ENCODE data around the gene MIDN.
"Not testable (repeated sequence)": the region's sequence is repeated elsewhere in the genome, so short reads cannot be mapped to it uniquely, and the experiment has no call there.

The MIDN gene

GRCh38 chr19:1233115-1233667, 15.2 kb upstream of the MIDN start:
- FAIRE-seq: no peak

GRCh38 chr19:1234051-1234954, 14.1 kb upstream of the MIDN start:
- no peak for FAIRE-seq

DNA sequence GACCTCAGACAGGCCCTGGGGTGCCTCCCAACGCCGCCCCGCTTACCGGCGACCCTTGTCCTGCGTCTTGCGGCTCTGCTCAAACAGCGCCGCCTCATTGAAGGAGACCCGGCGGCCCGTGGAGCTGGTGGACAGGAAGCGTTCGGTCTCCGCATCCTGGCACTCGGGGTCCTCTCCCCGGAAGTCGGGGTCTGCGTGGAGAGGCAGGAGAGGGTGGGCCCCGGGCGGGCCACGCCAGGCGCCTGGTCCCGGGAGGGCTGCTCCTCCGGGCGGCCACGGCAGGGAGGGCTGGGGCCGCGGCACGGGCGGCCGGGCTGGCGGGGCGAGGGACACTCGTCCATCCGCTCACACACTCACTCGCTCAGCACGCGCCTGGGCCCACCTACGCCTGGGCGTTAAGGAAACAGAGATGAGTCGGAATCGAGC, 13.4 kb upstream of the MIDN start:
- no peak for FAIRE-seq

DNA sequence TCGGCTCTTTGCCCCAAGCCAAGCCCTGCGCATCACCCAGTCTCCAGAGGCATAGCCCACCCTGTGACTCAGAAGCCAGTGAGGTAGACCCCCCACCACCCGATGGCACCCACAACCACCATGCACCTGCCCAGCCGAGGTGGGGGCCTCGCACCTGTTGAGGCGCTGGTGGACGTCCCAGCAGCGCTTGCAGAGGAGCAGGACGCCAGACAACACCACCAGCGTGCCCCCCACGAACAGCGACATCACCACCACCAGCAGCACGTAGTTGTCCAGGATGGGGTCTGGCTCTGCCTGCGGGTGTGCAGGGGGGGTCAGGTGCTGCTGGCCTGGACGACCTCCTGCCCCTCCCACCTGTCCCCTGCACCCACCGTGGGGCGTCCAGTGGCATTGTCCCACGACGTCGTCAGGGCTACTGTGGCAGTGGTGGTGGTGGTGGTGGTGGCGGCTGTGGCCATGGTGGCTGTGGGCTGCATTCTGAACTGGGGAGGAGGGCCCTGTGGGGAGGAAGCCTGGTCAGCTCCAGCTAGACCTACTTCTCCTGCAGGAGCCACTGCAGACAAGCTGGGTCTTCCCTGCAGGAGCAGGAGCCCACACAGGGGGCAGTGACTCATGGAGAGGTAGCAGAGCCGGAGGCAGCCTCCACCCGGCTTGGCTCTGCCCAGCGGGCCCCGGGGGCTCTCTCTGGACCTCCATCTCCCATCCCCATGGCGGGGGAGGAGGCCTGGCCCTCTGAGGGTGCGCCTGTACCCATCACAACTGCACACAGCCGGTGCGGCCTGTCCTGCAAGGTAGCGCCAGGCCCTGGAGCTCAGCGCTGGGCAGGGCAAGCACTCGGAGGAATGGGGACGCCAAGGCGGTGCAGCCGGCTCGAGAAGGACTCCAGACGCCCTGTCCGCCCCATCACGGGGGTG, 12.5 kb upstream of the MIDN start:
- no peak for FAIRE-seq

GRCh38 chr19:1236576-1236975, 11.8 kb upstream of the MIDN start:
- no peak for FAIRE-seq

GRCh38 chr19:1237027-1237659, 11.2 kb upstream of the MIDN start:
- no peak for FAIRE-seq

DNA sequence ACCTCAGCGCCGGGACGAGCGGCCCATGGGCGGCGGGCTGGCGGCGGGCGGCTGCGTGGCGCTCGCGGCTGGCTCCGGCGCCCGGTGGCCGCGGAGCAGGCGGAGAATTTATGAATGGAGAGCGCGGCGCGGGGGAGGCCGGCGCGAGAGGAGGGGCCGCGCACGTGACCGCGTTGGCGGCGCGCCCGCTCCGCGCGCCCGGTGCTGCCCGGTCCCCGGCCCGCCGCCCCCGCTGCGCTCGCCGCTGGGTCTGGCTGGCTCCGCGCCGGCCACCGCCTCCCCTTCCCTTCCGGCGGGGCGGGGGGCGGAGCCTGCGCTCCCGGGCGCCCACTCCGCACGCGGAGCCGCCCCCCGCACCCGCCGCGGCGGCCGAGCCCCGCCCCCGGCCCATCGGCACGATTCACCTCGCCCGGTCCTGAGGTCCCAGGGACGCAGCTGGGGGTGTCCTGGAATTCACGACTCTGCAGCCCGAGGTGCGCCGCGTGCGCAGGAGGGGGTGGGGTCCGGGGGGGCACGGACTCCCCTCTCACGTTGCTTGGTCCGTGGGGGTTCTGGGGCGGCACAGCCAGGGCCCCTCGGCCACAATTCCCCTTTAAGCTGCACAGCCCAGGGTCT, 10.5 kb upstream of the MIDN start, which contains the start of gene CBARP:
Gene CBARP (minus strand): TSS at position 252 of the 615 bp plus-strand sequence. CDS start 1,905 bp downstream, outside the sequence.
- FAIRE-seq: no peak

DNA sequence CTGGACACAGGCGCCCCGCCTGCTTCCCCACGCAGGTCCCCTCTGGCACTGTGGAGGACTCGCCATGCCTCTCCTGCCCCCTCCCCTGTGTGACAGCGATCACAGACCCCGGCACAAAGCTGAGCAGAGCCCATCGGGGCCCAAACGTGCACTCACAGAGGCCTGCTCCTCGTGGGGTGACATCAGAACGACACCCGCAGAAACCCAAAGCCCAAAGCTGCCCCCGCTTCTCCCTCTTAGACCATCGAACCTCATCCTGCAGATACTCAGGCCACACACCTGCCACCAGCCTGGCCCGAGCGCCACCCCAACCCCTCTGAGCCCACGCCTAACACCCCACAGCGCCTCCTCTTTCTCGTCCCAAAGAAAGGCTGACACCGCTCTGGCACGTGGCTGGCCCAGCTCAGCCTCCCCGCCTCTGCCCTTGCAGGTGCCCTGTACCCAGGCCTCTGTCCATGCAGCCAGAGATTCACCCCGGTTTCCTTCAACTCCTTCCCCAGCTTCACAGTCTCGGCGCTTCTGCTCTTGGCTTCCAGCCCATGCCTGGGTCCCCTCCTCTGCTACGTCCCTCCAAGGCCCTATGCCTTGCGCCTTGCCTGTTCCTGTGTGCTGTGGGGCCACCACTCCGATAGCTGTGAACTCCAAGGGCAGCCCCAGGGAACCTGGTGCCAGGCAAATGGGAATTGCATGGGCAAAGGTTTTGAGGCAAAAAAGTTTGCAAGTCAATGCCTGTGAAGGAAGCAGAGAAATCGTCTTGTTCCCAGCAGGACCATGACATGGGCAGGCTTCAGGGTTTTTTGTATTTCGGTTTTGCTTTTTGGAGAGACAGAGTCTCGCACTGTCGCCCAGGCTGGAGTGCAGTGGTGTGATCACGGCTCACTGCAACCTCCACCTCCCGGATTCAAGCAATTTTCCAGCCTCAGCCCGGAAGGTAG, 9.7 kb upstream of the MIDN start:
- FAIRE-seq: no peak

DNA sequence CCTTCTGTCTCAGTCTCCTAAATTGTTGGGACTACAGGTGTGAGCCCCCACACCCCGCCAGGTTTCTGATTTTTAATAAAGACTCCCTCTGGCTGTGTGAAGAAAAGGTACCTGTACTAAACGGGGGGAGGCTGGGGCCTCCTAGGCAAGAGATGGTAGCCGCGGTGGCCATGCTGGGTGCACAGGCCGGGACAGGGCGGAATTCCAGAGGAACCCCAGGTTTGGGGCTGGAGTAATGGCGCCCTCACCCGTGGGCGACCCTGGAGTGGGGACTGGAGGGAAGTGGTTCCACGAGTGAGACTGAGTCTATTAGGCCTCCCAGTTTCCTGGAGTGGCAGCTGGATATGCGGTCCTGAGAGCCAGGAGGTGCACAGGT, 9.0 kb upstream of the MIDN start:
- FAIRE-seq: no peak

DNA sequence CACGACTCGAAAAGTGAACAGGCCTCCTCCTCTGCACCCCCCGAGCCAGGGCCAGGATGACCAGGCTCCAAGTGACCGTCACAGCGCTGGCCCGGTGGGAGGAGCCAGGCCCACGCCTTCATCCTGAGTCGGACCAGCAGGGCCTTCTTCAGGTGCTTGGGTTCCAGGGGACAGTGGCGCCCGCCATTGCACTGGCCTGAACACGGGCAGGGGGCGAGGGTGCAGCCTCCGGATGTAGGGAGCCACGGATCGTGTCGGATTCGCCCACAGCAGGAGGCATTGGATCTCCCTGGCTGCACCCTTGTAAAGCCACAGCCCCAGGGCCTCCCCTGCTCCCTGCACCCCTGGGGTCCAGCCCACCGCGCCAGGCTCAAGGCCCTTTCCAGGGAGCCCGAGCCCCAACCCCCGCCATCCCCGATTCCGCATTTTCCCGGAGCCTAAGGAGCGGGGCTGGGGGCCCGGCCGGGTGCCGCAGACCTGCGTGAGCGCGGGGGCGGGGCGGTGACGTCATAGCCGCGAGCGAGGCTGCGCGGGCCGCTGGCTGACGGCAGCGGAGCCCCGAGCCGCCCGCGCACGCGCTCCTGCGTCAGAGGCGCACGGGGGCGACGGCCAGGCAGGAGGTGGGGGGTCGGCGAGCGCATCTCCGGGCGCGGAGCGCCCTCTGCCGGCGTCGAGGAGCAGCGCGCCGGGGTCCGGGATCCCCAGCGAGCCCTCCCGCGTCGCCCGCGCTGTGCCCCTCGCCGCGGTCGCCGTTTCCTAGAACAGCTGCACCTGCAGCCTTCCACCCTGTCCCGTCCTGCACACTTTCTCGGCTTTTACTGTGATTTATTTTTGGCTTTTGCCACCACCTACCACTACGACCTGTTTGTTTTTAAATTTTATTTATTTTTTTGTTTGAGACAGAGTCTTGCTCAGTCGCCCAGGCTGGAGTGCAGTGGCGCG, 8.3 kb upstream of the MIDN start:
- FAIRE-seq: no peak

DNA sequence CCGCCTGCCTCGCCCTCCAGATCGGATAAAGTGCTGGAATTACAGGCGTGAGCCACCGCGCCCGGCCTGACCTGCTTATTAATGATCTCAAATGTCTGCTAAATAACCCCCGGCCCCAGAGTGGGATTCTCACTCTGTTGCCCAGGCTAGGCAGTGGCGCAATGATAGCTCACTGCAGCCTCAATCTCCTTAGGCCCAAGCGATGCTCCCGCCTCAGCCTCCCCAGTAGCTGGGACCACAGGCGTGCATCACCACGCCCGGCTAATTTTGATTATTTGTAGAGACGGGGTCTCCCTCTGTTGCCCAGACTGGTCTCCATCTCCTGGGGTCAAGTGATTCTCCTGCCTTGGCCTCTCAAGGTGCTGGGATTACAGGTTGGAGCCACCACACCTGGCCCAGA, 7.5 kb upstream of the MIDN start:
- no peak for FAIRE-seq

- no peak for FAIRE-seq
These were observed 6.8 kb upstream of the MIDN start, which contains the start of gene ATP5F1D for GRCh38 chr19:1241417-1242095. Gene ATP5F1D (plus strand): TSS chr19:1241751. CDS start chr19:1241851, 100 bp downstream.

DNA sequence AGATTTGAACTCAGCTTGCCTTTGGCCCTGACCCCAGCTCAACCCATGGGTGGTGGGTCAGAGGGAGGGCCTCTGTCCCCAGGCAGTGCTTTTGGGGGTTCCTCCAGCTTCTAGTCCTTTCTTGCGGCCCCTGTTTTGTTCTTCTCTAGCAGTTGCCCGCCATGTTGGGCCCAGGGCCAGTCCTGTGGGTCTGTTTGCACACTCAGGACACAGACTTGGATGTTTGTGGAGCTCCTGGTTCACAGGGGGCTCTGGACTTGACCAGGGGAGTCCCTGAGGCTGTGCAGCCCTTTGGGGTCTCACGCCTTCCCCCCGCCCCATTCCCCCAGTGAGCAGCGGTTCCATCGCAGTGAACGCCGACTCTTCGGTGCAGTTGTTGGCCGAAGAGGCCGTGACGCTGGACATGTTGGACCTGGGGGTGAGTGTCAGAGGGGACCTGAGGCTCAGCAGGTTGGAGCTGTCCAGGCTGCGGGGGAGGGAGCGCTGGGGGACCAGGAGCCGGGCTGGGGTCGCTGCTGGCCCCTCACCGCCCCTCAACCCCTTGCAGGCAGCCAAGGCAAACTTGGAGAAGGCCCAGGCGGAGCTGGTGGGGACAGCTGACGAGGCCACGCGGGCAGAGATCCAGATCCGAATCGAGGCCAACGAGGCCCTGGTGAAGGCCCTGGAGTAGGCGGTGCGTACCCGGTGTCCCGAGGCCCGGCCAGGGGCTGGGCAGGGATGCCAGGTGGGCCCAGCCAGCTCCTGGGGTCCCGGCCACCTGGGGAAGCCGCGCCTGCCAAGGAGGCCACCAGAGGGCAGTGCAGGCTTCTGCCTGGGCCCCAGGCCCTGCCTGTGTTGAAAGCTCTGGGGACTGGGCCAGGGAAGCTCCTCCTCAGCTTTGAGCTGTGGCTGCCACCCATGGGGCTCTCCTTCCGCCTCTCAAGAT, 4.4 kb upstream of the MIDN start:
- no peak for FAIRE-seq

DNA sequence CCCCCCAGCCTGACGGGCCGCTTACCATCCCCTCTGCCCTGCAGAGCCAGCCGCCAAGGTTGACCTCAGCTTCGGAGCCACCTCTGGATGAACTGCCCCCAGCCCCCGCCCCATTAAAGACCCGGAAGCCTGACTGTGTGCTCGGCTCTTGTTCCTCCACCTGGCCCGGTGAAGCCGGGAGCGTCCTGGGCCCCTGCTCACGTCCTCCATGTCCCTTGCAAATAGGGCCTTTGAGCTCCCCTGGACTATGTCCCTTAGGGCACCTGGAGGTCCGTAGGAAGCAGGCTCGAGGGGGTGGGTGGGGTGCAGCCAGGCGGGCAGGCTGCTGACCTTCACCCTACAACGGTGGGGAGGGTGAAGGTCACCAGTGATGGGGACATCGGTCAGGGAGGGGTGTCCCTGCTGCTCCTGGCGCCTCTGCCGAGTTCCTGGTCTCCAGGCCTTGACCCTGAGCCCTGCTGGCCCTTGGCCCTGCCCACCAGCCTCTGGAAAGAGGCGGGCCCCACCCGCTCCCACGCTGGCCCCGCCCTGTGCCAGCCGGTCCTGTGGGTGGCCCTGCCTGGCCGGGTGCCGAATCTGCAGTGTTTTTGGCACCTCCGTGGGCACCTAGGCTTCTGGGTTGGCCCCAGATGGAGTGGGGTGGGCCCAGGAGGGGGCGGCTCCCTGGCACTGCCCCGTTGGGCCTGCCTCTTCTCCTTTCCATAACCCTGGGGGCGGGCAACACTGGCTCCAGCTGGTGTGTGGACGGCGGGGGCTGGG, 3.5 kb upstream of the MIDN start:
- FAIRE-seq: no peak

GRCh38 chr19:1245494-1246264, 2.7 kb upstream of the MIDN start:
- FAIRE-seq: no peak

DNA sequence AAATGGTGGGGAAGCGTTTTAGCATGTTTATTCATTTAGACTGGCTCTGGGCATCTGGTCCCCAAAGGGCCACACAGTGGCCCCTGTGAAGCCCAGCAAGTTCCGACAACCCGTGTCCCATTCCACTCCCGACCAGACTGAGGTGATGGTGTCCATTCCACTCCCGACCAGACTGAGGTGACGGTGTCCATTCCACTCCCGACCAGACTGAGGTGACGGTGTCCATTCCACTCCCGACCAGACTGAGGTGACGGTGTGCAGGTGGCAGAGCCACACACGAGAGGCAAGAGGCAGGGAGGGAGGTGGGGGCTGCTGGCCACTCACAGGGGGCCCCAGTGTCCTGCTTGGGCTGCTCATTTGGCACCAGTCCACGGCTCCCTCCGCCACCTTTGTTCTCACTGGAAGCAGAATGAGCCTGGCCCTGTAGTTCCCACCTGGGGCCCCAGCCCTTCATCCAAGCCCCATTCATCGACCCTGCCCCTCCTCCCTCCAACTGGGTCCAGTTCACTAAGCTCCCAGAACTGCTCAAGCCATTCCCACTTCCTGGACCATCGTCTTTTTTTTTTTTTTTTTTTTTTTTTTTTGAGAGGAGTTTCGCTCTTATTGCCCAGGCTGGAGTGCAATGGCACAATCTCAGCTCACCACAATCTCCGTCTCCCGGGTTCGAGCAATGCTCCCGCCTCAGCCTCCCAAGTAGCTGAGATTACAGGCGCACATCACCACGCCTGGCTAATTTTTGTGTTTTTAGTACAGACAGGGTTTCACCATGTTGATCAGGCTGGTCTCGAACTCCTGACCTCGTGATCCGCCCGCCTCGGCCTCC, 1.9 kb upstream of the MIDN start:
- FAIRE-seq: not testable (repeated sequence)
